SK-N-SH (cell line): ENCODE data around the gene TECR. TPM values are rescaled to one million over a fixed set of nuclear protein-coding genes. Genes with fewer than 3 reads are reported as not detected.

Source experiments
- CTCF ChIA-PET: fragments of 300-600, 350-600 bp; formaldehyde crosslinking; extraction: SDS; loops from one replicate; lab custom pipeline; 2021; lab: Yijun Ruan, JAX
- POLR2A ChIA-PET: fragments of 350-600 bp; sonication (Branson Sonifier 250); formaldehyde crosslinking; extraction: SDS; loops from one replicate; lab custom pipeline; 2020; ENCODE audit warnings: antibody characterized with exemption, inconsistent platforms; lab: Yijun Ruan, JAX
- DNase-seq: peaks from one replicate; pipeline ENCODE4 v3.0.0; 2012
- H2AFZ ChIP-seq: fragments of 200-600 bp; sonication (generic); 2 replicates; pipeline ENCODE4 v1.8.1; 2016; ENCODE audit warnings: antibody characterized with exemption, mild to moderate bottlenecking, low read depth
- H3F3A ChIP-seq: fragments of 200-600 bp; sonication (generic); replicated peaks from 2 replicates; pipeline ENCODE3; 2016; ENCODE audit warnings: antibody characterized with exemption, mild to moderate bottlenecking; ENCODE audit not compliant: insufficient read depth
- H3K27ac ChIP-seq, 2 experiments: fragments of 200-500 bp in 1 of 2; fragments of 200-600 bp in 1 of 2; sonication (Bioruptor generic) in 1 of 2; sonication (generic), shearing (Covaris generic) in 1 of 2; 2 replicates each; pipeline versions ENCODE4 v1.5.1 to v1.6.1; 2014 to 2016; ENCODE audit warnings: low read depth in 2 of 2, inconsistent platforms in 1 of 2, low read length in 1 of 2, mild to moderate bottlenecking in 1 of 2, mixed read lengths in 1 of 2
- H3K27me3 ChIP-seq: fragments of 200-600 bp; sonication (generic), shearing (Covaris generic); 2 replicates; pipeline ENCODE4 v1.6.1; 2016; ENCODE audit warnings: mixed run types; ENCODE audit not compliant: insufficient read depth
- H3K36me3 ChIP-seq, 2 experiments: fragments of 200-500 bp in 1 of 2; fragments of 200-600 bp in 1 of 2; sonication (Bioruptor generic) in 1 of 2; sonication (generic) in 1 of 2; replicated peaks in 1 of 2; 2 replicates each; pipeline versions ENCODE3 to v1.5.1; 2014 to 2016; ENCODE audit warnings: low read length in 1 of 2, mild to moderate bottlenecking in 1 of 2; ENCODE audit not compliant: insufficient read depth in 2 of 2, control insufficient read depth in 1 of 2
- H3K4me1 ChIP-seq, 2 experiments: fragments of 200-500 bp in 1 of 2; fragments of 200-600 bp in 1 of 2; sonication (Bioruptor generic) in 1 of 2; sonication (generic), shearing (Covaris generic) in 1 of 2; 2 replicates each; pipeline versions ENCODE4 v1.5.1 to v1.6.1; 2014 to 2016; ENCODE audit warnings: low read depth in 1 of 2, low read length in 1 of 2, mixed run types in 1 of 2; ENCODE audit not compliant: insufficient read depth in 2 of 2, control insufficient read depth in 1 of 2
- H3K4me2 ChIP-seq: fragments of 200-600 bp; sonication (generic), shearing (Covaris generic); 2 replicates; pipeline ENCODE4 v1.6.1; 2017; ENCODE audit warnings: mixed run types
- H3K4me3 ChIP-seq, 2 experiments: fragments of 200-500 bp in 1 of 2; fragments of 200-600 bp in 1 of 2; sonication (Bioruptor generic) in 1 of 2; sonication (generic), shearing (Covaris generic) in 1 of 2; 2 replicates each; pipeline versions ENCODE4 v1.5.1 to v1.8.1; 2014 to 2016; ENCODE audit warnings: low read depth in 2 of 2, inconsistent platforms in 1 of 2, low read length in 1 of 2, mild to moderate bottlenecking in 1 of 2, mixed read lengths in 1 of 2, moderate library complexity in 1 of 2
- H3K79me2 ChIP-seq: fragments of 200-600 bp; sonication (generic); 2 replicates; pipeline ENCODE4 v1.8.1; 2017; ENCODE audit warnings: mild to moderate bottlenecking; ENCODE audit not compliant: insufficient read depth
- H3K9ac ChIP-seq: fragments of 200-600 bp; sonication (generic); 2 replicates; pipeline ENCODE4 v1.6.1; 2017; ENCODE audit warnings: mixed run types
- H3K9me2 ChIP-seq: fragments of 200-600 bp; sonication (generic); 2 replicates; pipeline ENCODE4 v1.6.1; 2017; ENCODE audit warnings: mixed run types
- H3K9me3 ChIP-seq: fragments of 200-600 bp; sonication (generic); 2 replicates; pipeline ENCODE4 v1.6.1; 2017; ENCODE audit warnings: mixed run types, mild to moderate bottlenecking, moderate library complexity
- H4K20me1 ChIP-seq: fragments of 200-600 bp; sonication (generic); 2 replicates; pipeline ENCODE4 v1.6.1; 2017; ENCODE audit warnings: mild to moderate bottlenecking, mixed run types; ENCODE audit not compliant: insufficient read depth
- GATA2 ChIP-seq: sonication (generic); formaldehyde crosslinking; IDR thresholded peaks from 2 replicates; pipeline ENCODE4 v1.5.0; 2020; ENCODE audit warnings: mild to moderate bottlenecking, missing genetic modification reagents
- JUND ChIP-seq: IDR thresholded peaks from 2 replicates; pipeline ENCODE4 v1.4.0; 2012
- MAX ChIP-seq: IDR thresholded peaks from 2 replicates; pipeline ENCODE4 v1.4.0; 2012; ENCODE audit warnings: low read depth
- MEF2A ChIP-seq: IDR thresholded peaks from 2 replicates; pipeline ENCODE4 v1.4.0; 2012; ENCODE audit warnings: low read depth, borderline replicate concordance
- NFIC ChIP-seq: IDR thresholded peaks from 2 replicates; pipeline ENCODE4 v1.4.0; 2012; ENCODE audit warnings: borderline replicate concordance
- NRF1 ChIP-seq: IDR thresholded peaks from 2 replicates; pipeline ENCODE4 v1.6.1; 2012; ENCODE audit warnings: low read depth, mild to moderate bottlenecking, low read length
- RAD21 ChIP-seq: IDR thresholded peaks from 2 replicates; pipeline ENCODE4 v1.6.1; 2012; ENCODE audit warnings: mild to moderate bottlenecking, low read length
- RCOR1 ChIP-seq: fragments of 150-350 bp; IDR thresholded peaks from 2 replicates; pipeline ENCODE4 v1.6.1; 2017; ENCODE audit warnings: antibody characterized with exemption, low read length
- RXRA ChIP-seq: IDR thresholded peaks from 2 replicates; pipeline ENCODE4 v1.4.0; 2012; ENCODE audit warnings: low read depth, mild to moderate bottlenecking, borderline replicate concordance
- USF2 ChIP-seq: fragments of 150-350 bp; IDR thresholded peaks from 2 replicates; pipeline ENCODE4 v1.6.1; 2017; ENCODE audit warnings: antibody characterized with exemption, low read length, low read depth, borderline replicate concordance
- YY1 ChIP-seq: IDR thresholded peaks from 2 replicates; pipeline ENCODE4 v1.4.0; 2012; ENCODE audit warnings: low read depth, mild to moderate bottlenecking
- ZBTB33 ChIP-seq: IDR thresholded peaks from 2 replicates; pipeline ENCODE4 v1.4.0; 2012; ENCODE audit warnings: low read depth, borderline replicate concordance
- WGBS: methylation state at CpG from one replicate; pipeline ENCODE4 v1.1.6; 2017; ENCODE audit warnings: low lambda C conversion rate; 5-methylcytosine and 5-hydroxymethylcytosine counted together
- polyA plus RNA-seq, 3 experiments: library from polyadenylated mRNA; depleted of rRNA; stranded (reverse); fragments of >200 nt; gene quantifications; 2 replicates each; pipeline ENCODE4 v1.2.3, GENCODE V29; 2012
- TF ChIP-seq, protein P1 (sequence below): fragments of 200-600 bp; sonication (generic); IDR thresholded peaks from 2 replicates; pipeline ENCODE4 v1.6.1; 2017; ENCODE audit warnings: antibody characterized with exemption, mild to moderate bottlenecking, moderate library complexity

The TECR gene
- polyA plus RNA-seq, 1 of the 3 experiments (the other 2 are of a cell fraction): 110 TPM

- Histone ChIP-seq H4K20me1 (no peaks in the 10 kb centered on the region), H3K4me2 (no peak overlapping the region), H3F3A (no peaks in the 10 kb centered on the region), H3K4me3 (no peak overlapping the region), H3K9me3 (no peaks in the 10 kb centered on the region), H3K79me2 (peaks cover 26% of the 10 kb centered on the region), H3K27ac (no peak overlapping the region), H3K27me3 (no peaks in the 10 kb centered on the region), H3K4me1 (peaks cover 0 to 8% of the 10 kb centered on the region in 2 experiments; a peak in 2 of 4 replicates), H2AFZ (no peak overlapping the region), H3K9me2 (no peaks in the 10 kb centered on the region), H3K36me3 (peaks cover 0 to 17% of the 10 kb centered on the region in 2 experiments), H3K9ac (no peak overlapping the region)
- no peak for TF ChIP-seq RAD21
- TF ChIP-seq JUND: no peak
- no peak for TF ChIP-seq YY1
- no peak for TF ChIP-seq ZBTB33
- no peak for TF ChIP-seq RXRA
- TF ChIP-seq, protein P1, sequence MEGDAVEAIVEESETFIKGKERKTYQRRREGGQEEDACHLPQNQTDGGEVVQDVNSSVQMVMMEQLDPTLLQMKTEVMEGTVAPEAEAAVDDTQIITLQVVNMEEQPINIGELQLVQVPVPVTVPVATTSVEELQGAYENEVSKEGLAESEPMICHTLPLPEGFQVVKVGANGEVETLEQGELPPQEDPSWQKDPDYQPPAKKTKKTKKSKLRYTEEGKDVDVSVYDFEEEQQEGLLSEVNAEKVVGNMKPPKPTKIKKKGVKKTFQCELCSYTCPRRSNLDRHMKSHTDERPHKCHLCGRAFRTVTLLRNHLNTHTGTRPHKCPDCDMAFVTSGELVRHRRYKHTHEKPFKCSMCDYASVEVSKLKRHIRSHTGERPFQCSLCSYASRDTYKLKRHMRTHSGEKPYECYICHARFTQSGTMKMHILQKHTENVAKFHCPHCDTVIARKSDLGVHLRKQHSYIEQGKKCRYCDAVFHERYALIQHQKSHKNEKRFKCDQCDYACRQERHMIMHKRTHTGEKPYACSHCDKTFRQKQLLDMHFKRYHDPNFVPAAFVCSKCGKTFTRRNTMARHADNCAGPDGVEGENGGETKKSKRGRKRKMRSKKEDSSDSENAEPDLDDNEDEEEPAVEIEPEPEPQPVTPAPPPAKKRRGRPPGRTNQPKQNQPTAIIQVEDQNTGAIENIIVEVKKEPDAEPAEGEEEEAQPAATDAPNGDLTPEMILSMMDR: no peak
- no peak for TF ChIP-seq MAX
- TF ChIP-seq NRF1: no peak
- TF ChIP-seq RCOR1: no peak
- no peak for TF ChIP-seq NFIC
- TF ChIP-seq GATA2: no peak
- TF ChIP-seq USF2: no peak
- no peak for TF ChIP-seq MEF2A
- no peak for DNase-seq
- ChIA-PET CTCF (interaction anchor here (7.9 kb wide), 1 partner anchor 11 kb away, joined by 60 read pairs; no protein-coding TSS in a partner anchor), POLR2A (no interaction called here)
- 91% methylated on average over 8 of the region's 11 CpGs for WGBS
Measured at GRCh38 chr19:14567079-14567478, 37.7 kb downstream of the TECR start.
